Pancreas (tissue), 10 donors: Measurements from ENCODE around the gene ELL2. TPM values are rescaled to one million over a fixed set of nuclear protein-coding genes. Genes with fewer than 3 reads are reported as not detected.

ENCODE experiments used
- ATAC-seq, 4 donors: fragments of 200-7000 bp; cut with Tn5 transposase; one replicate each; pipeline versions ENCODE4 v1.8.0 to v1.9.1; 2020; ENCODE audit warnings: mild to moderate bottlenecking in 4 of 4, moderate library complexity in 4 of 4
- DNase-seq, 6 donors: peaks; one replicate each; pipeline ENCODE4 v3.0.0-alpha.2; 2020
- FAIRE-seq: peaks from 2 replicates; lab custom pipeline; 2012; peaks lifted over from hg19 to GRCh38; lab: Jason Lieb, UNC
- H3K27ac ChIP-seq, 4 donors: fragments of 200-600 bp; sonication (generic); 1 replicate in 3 of 4; 2 replicates in 1 of 4; pipeline versions ENCODE4 v1.5.0 to v1.8.0; 2020
- H3K27me3 ChIP-seq, 4 donors: fragments of 200-600 bp; one replicate each; pipeline ENCODE4 v1.8.0; 2021
- H3K36me3 ChIP-seq, 3 donors: fragments of 200-600 bp; sonication (generic) in 1 of 3; one replicate each; pipeline versions ENCODE4 v1.5.0 to v1.8.0; 2020 to 2021
- H3K4me1 ChIP-seq, 3 donors: fragments of 200-600 bp; one replicate each; pipeline ENCODE4 v1.8.0; 2021
- H3K4me3 ChIP-seq, 4 donors: fragments of 200-600 bp; sonication (generic) in 2 of 4; one replicate each; pipeline versions ENCODE4 v1.5.0 to v1.8.0; 2020 to 2021
- H3K9me3 ChIP-seq, 4 donors: fragments of 200-600 bp; one replicate each; pipeline ENCODE4 v1.8.0; 2021
- CTCF ChIP-seq, 4 donors: fragments of 200-600 bp; sonication (generic) in 3 of 4; IDR thresholded peaks; one replicate each; pipeline versions ENCODE4 v1.5.0 to v1.8.0; 2021; ENCODE audit warnings: antibody characterized with exemption in 4 of 4
- WGBS, 2 donors: extraction: QIAGEN DNeasy Blood & Tissue Kit; methylation state at CpG; one replicate each; pipeline ENCODE4 v1.1.7; 2013; 5-methylcytosine and 5-hydroxymethylcytosine counted together
- intact Hi-C, 3 donors: fragments of 100-400 bp; cut with DNase I; formaldehyde crosslinking; loops; one replicate each; pipeline versions ENCODE4 v1.11.1 to v1.14.2; 2022
- polyA plus RNA-seq, 2 donors: library from polyadenylated mRNA; stranded (reverse); fragments of 200-250 nt; gene quantifications; one replicate each; pipeline ENCODE4 v1.2.3, GENCODE V29; 2013
- total RNA-seq, 6 donors: library from RNA; stranded (reverse); fragmentation: NEBNext Ultra II Directional in 4 of 6; extraction: Animal tissue kit (Norgen Biotek cat#: 25700) in 4 of 6; gene quantifications; one replicate each; pipeline versions ENCODE4 v1.2.1 to v1.2.4, GENCODE V29; 2021 to 2023
- donor health status: healthy with polysubstance abuse.
- donor health status: DM: no; HTN: no; CAD: no; lungs with moderate emphysema.
- donor health status: DM: no; HTN: no; CAD: no.
- donor health status: control.
- donor health status: control.
- donor health status: Bipolar disorder and iron deficiency.
- donor health status: DM: yes; HTN: yes; CAD: no.
- donor health status: DM: no; HTN: no; CAD: no.
- donor health status: DM: no; HTN: no; CAD: no.
- donor health status: DM: yes; HTN: yes; CAD: no.

ELL2 gene
- total and polyA plus RNA-seq, 8 donors = 21.0 to 92.8 (median 76.8) TPM

GRCh38 chr5:95986001-95986400, 24.4 kb upstream of the ELL2 start:
- intact Hi-C loops = no loop called here
- no peak for TF ChIP-seq CTCF (IDR thresholded peaks at IDR 0.05)
- no peak for FAIRE-seq
- Histone ChIP-seq H3K4me3 (no peak overlapping the region), H3K9me3 (no peaks in the 10 kb centered on the region), H3K27ac (peak overlapping the region in 3 of 4 donors; percentile 46 to 70 (median 67)), H3K4me1 (peaks cover 25 to 44% (median 42%) of the 10 kb centered on the region in 3 donors), H3K27me3 (no peaks in the 10 kb centered on the region), H3K36me3 (no peaks in the 10 kb centered on the region)
- WGBS, 2 donors = 36 to 44% methylated on average over 2 of the region's 2 CpGs
- DNase-seq = no peak
- peak; percentile 26 to 40 (median 30) for ATAC-seq

- 47 to 49% methylated on average over 1 of the region's 1 CpG for WGBS, 2 donors
- no peak for DNase-seq
- no peaks in the 10 kb centered on the region for H3K36me3 ChIP-seq
- H3K4me3 ChIP-seq = no peak overlapping the region
- FAIRE-seq = no peak
- H3K27ac ChIP-seq = no peak overlapping the region
- TF ChIP-seq CTCF (IDR thresholded peaks at IDR 0.05) = no peak
- no peaks in the 10 kb centered on the region for H3K27me3 ChIP-seq
- ATAC-seq = peak in 1 of 4 donors; percentile 4
- intact Hi-C loops = no loop called here
- no peaks in the 10 kb centered on the region for H3K9me3 ChIP-seq
- H3K4me1 ChIP-seq = peaks cover 25 to 42% (median 37%) of the 10 kb centered on the region in 3 donors
Observed at GRCh38 chr5:95985249-95985648, 23.6 kb upstream of the ELL2 start.

GRCh38 chr5:95984287-95984938, 22.8 kb upstream of the ELL2 start:
- no peaks in the 10 kb centered on the region for H3K9me3 ChIP-seq
- no peak for TF ChIP-seq CTCF (IDR thresholded peaks at IDR 0.05)
- 89 to 97% methylated on average over 2 of the region's 2 CpGs for WGBS, 2 donors
- H3K4me1 ChIP-seq = peaks cover 23 to 35% (median 29%) of the 10 kb centered on the region in 3 donors
- H3K27me3 ChIP-seq = no peaks in the 10 kb centered on the region
- intact Hi-C loops = no loop called here
- DNase-seq (no peak), FAIRE-seq (no peak), ATAC-seq (no peak)
- no peak overlapping the region for H3K27ac ChIP-seq
- no peak overlapping the region for H3K4me3 ChIP-seq
- no peaks in the 10 kb centered on the region for H3K36me3 ChIP-seq

GRCh38 chr5:95983509-95983908, 21.9 kb upstream of the ELL2 start:
- TF ChIP-seq CTCF (IDR thresholded peaks at IDR 0.05) = no peak
- DNase-seq (no peak), ATAC-seq (no peak), FAIRE-seq (no peak)
- no peak overlapping the region for H3K27ac ChIP-seq
- intact Hi-C loops = no loop called here
- no peaks in the 10 kb centered on the region for H3K9me3 ChIP-seq
- WGBS, 2 donors = 94 to 96% methylated on average over 2 of the region's 2 CpGs
- no peaks in the 10 kb centered on the region for H3K27me3 ChIP-seq
- no peak overlapping the region for H3K4me3 ChIP-seq
- peaks cover 15 to 26% (median 26%) of the 10 kb centered on the region in 3 donors for H3K4me1 ChIP-seq
- no peaks in the 10 kb centered on the region for H3K36me3 ChIP-seq

- no peak for TF ChIP-seq CTCF (IDR thresholded peaks at IDR 0.05)
- Histone ChIP-seq H3K4me1 (peaks cover 12 to 23% (median 21%) of the 10 kb centered on the region in 3 donors), H3K27me3 (no peaks in the 10 kb centered on the region), H3K36me3 (no peaks in the 10 kb centered on the region), H3K27ac (no peak overlapping the region), H3K4me3 (no peak overlapping the region), H3K9me3 (no peaks in the 10 kb centered on the region)
- no peak for DNase-seq
- FAIRE-seq = no peak
- no peak for ATAC-seq
- intact Hi-C loops = no loop called here
Observed at GRCh38 chr5:95983080-95983479, 21.4 kb upstream of the ELL2 start.
